ENCODE measurements around the gene EPHA2.

Gene EPHA2

DNA sequence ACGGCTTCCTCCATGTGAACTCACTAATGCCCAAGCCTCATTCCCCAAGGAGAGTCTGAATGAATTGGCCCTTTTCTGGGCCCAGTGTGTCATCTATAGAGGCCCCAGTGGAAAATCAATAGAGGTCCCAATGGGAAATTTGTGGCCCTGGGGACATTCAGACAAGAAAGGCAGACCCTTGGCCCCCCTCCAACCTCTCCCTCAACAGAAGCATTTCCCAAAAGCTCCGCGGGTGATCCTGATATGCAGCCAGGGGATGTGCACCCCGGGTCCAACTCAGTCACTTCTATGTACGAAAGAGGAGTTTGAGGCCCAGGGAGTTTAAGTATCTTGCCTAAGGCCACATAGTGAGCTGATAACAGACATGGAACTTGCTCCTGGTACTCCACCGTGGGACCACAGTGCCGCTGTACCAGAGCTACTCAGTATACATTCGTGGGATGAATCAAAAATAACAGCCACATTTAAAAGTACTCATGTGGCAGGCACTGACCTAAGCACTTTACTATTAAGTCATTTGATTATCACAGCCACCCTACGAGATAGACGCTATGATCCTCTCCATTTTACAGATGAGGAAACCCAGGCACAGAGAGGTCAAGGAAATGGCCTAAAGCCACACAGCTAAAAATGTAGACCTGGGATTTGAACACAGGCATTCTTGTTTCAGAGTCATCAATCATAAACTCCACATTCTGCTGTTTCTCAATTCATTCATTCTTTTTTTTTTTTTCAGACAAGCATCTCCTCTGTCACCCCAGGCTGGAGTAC, 8.5 kb downstream of the EPHA2 start:
- DNase-seq (ENCODE audit: low read depth) = no peak
- TF ChIP-seq, protein P1, sequence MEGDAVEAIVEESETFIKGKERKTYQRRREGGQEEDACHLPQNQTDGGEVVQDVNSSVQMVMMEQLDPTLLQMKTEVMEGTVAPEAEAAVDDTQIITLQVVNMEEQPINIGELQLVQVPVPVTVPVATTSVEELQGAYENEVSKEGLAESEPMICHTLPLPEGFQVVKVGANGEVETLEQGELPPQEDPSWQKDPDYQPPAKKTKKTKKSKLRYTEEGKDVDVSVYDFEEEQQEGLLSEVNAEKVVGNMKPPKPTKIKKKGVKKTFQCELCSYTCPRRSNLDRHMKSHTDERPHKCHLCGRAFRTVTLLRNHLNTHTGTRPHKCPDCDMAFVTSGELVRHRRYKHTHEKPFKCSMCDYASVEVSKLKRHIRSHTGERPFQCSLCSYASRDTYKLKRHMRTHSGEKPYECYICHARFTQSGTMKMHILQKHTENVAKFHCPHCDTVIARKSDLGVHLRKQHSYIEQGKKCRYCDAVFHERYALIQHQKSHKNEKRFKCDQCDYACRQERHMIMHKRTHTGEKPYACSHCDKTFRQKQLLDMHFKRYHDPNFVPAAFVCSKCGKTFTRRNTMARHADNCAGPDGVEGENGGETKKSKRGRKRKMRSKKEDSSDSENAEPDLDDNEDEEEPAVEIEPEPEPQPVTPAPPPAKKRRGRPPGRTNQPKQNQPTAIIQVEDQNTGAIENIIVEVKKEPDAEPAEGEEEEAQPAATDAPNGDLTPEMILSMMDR (IDR thresholded peaks at IDR 0.05; ENCODE audit: control insufficient read depth, extremely low read depth, insufficient read depth) = no peak
- H3K4me3 ChIP-seq (ENCODE audit: low read depth, low read length) = no peak overlapping the region

DNA sequence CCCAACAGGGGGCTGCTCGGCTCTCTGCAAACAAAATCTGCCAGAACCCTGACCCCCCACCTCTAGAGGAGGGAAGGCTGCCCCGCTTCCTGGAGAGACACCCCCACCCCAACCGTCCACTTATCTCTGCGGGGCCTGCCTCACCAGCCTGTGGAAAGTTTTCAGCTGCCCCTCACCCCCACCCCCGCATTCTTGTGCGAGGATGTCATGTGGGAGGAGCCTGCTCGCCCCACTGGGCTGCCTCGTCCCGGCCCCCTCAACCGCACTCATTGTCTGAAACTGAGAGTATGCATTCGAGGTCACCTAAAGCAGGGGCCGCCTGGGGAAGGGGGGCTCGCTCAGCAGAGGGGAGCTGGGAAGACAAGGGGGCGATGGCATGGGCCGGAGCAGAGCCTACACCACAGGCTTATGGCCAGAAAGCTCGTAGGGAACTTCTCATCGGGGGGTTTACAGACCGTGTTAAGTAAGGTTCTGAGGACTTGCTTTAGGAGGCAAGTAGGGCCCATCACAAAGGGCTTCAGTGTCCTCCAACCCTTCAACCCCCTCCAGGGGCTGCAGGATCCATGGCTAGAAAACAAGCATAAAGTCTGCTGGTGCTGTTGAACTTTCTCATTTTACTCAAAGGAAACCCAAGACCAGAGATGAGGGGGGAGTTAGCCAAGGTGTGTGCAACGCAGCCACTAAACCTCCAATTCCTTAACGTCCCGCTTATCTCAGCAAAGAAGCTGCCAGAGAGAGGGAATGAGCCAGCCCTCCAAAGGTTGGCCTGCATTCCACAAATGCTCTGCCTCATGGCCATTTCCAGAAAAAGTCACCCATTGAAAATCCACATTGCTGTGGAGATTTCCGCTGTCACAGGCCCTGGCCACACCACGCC, 9.4 kb downstream of the EPHA2 start:
- no peak for DNase-seq (ENCODE audit: low read depth)

DNA sequence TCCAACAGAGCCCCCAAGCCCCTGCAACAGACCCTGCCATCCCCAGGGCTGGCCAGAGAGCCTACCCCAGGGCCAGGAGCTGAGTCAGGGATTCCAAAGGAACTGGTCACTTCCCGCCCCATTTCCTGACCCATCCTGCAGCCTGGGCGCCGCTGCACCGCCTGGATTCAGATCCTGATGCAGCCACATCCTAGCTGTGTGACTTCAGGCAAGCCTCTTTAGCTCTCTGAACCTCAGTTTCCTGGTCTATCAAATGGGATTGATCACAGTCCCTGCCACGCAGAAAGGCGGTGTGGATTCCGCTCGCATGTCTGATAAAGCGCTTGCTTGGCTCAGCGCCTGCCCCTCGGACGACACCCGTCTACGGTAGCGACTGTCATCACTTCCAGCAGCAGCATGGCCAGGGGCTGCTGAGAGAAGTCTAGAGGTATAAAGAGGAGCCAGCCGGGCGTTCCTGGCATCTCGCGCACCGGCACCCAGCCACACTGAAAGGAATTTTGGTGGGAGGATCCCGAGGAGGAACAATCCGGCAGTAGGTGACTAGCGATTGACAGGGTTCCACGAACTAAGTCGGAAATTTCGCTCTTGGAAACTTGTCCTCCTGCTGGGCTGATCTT, 10.1 kb downstream of the EPHA2 start:
- no peak overlapping the region for H3K4me3 ChIP-seq (ENCODE audit: low read depth, low read length)
- TF ChIP-seq, protein P1 (IDR thresholded peaks at IDR 0.05; ENCODE audit: control insufficient read depth, extremely low read depth, insufficient read depth) = no peak
- DNase-seq (ENCODE audit: low read depth) = no peak

More for the DNA sequence above, 9.4 kb downstream of the EPHA2 start:
- TF ChIP-seq, protein P1 (IDR thresholded peaks at IDR 0.05; ENCODE audit: control insufficient read depth, extremely low read depth, insufficient read depth) = no peak
- no peak overlapping the region for H3K4me3 ChIP-seq (ENCODE audit: low read depth, low read length)

DNA sequence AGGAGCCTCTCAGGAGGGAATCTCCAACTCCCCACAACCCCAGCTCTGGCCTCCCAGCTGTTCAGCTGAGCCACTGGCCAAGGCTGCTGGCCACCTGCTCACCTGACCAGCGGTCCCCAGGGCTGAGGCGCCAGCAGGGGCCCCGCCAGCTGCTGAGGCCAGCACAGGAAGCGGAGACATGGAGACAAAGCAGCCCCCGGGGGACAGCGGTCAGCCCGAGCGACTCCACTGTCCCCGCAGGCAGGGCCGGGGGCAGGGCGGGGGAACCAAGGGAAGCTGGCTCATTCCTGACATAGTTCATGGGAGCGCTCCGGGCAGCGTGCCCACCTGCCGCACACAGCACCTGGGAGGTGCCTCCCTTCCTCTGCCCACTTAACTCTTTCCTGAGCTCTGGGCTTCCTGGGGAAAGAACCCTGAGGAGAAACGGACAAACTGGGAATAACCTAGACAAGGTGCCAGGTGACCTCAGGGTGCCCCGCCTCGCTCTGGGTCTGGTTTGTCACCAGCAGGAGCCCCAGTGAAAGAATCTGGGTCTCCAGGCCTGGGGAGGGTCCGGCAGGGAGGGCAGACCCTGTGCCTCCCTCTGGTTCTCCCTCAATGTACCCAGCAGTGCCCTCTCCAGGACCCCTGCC, 10.7 kb downstream of the EPHA2 start:
- no peak overlapping the region for H3K4me3 ChIP-seq (ENCODE audit: low read depth, low read length)
- no peak for DNase-seq (ENCODE audit: low read depth)
- TF ChIP-seq, protein P1 (IDR thresholded peaks at IDR 0.05; ENCODE audit: control insufficient read depth, extremely low read depth, insufficient read depth) = no peak

DNA sequence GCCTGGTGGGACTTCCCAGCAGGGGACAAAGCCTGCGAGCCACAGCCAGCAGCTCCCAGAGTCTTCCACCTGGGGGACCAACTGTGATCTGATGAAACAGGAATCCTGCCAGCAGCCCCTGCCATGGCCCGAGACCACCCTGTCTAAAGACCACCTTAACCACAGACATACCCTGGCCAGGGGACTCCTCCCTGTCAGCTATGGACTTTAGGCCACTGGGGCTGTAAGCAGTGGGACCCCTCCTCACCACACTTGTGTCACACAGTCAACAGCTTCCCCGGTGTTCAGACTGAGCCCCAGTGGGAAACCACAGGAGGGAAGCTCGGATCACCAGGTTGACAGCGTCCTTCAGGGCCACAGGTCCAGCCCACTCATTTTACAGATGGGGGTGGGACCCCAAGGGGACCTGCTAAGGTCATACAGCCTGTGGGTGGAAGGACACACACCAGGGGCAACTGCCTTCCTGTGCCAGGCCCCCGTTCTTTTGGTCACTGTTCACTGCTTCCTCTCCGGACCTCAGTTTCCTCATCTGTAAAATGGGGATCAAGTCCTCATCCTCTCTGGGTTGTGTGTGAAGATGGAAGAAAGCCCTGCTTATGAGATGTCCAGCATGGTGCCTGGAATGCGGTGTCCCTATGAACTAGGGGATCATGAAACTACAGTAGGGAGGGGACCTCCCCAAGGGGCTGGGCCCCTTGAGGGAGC, 11.4 kb downstream of the EPHA2 start:
- no peak for DNase-seq (ENCODE audit: low read depth)

More for the DNA sequence above, 11.4 kb downstream of the EPHA2 start:
- TF ChIP-seq, protein P1 (IDR thresholded peaks at IDR 0.05; ENCODE audit: control insufficient read depth, extremely low read depth, insufficient read depth) = no peak
- H3K4me3 ChIP-seq (ENCODE audit: low read depth, low read length) = no peak overlapping the region
